ENCODE data around the gene HERC3.

HERC3 gene

GRCh38 chr4:88591787-88592599 is at the start of gene HERC3:
Gene HERC3 (plus strand): TSS chr4:88592480. CDS start chr4:88605824, 13,344 bp downstream.
- peak; percentile 91 for DNase-seq

GRCh38 chr4:88549815-88550214 is 42.5 kb upstream of the HERC3 start:
- no peak for DNase-seq

DNA sequence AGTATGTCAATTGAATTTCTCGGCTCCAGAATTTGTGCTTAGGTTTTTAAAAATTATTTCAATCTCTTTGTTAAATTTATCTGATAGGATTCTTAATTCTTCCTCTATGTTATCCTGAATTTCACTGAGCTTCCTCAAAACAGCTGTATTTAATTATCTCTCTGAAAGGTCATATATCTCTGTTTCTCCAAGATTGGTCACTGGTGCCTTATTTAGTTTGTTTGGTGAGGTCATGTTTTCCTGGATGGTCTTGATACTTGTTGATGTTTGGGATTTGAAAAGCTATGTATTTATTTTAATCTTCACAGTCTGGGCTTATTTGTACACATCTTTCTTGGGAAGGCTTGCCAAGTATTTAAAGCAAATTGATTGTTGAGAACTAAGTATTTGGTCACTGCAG is 24.7 kb upstream of the HERC3 start:
- DNase-seq = no peak

DNA sequence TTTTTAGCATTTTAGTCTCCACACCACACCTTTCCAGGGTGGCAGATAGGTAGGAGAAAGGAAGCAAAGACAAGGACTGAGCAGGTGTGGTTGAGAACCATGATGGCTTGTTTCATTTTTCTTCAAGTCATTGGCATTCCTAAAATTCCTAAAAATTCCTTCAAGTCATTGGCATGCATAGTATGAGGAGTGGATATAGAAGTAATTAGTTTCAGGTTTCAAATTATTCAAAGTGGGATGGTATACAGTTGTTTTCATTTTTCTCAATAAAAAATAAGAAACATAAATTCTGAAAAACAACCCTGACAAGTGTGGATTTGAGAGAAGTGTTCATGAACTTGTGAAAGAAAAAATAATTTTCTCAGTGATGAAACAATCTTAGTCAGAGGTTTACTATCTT is 22.3 kb upstream of the HERC3 start:
- DNase-seq = no peak

GRCh38 chr4:88573276-88573980 is 18.9 kb upstream of the HERC3 start:
- DNase-seq = no peak

GRCh38 chr4:88573995-88574394 is 18.3 kb upstream of the HERC3 start:
- DNase-seq = no peak

DNA sequence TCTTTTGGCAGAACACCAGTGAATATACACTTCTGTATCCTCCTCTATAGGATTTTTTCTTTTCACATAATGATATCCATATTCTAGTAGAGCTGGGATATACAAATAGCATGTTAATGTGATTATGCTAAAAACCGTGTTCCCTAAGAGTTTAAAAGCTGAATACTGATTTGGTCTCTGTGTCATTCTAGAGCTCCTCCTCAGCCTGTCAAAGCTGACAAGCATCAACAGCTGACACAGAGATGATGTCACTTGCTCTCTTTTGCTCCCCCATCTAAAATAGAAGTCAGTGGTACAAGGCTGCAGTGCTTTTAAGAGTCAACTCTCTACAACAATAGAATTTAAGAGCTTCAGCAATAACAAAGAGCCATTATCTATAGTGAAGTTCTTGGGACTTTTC is 17.1 kb upstream of the HERC3 start:
- no peak for DNase-seq

- DNase-seq = no peak
Measured at GRCh38 chr4:88582493-88582892, 9.8 kb upstream of the HERC3 start.

DNA sequence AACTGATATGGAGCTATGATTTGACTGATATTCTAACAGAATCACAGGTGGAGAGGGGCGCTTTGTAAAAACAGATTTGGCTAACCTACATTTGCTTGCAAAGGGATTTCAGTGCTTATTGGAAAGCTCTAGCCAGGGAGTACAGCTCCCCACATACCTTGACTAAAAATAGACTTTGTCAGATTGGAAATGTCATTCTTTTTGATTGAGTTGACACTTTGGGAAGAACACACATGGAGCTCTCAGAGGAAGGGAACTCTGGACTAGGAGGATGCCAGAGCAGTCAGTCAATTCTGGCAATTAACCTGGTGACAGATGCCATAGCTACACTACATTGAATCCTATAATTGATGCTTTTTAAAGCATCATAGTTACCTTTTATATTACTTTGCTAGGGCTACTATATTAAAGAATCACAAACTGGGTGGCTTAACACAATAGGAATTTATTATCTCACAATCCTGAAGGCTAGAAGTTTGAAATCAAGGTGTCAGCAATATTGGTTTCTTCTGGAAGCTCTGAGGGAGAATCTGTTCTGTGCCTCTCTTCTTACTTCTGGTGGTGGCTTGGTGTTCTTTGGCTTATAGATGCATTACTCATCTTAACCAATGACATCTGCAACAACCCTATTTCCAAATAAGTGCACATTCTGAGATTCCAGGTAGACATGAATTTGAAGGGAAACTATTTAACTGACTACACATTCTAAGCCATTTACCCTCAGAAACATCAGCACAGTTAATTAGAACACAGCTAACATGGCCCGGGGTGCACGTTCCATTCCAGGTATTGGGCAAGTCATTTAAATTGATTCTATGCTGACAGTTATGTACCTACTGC is 8.4 kb upstream of the HERC3 start:
- DNase-seq = no peak

GRCh38 chr4:88584471-88584900 is 7.8 kb upstream of the HERC3 start:
- no peak for DNase-seq

DNA sequence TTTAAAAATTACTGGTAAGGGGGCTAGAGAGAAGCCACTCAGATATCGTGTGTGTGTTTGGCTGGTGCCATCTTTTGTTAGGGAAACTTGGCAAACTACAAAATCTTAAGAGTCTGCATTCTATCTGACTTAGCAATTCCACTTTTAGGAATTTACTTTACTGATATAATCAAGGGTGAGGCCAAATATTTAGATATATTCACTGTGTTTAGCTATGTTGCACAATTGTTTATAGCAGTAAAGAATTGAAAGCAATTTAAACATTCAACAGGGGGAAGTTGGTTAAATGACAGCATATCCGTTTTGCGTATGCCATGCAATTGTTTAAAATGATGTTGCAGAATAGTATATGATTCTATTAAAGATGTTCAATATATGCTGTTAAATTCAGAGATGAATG is 6.4 kb upstream of the HERC3 start:
- DNase-seq = no peak

DNA sequence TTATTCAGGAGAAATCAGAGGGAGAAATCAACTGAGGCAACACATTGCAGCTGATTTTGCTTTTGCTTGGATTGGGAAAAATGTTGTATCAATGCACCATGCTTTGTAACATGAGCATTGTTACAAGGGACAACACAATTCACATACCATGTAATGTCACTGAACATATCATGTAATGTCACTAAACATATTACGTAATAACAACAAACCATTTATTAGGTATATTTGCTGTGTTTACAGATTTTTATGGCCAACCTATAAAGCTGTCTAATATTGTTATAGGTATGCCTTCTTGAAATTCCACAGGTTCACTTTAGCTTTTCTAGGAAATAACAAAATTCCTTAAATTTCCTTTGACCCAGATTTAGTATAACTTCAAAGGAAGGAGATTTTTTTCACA is 5.0 kb upstream of the HERC3 start:
- no peak for DNase-seq

GRCh38 chr4:88592600-88593448 is 544 bp downstream of the HERC3 start:
- DNase-seq = peak; percentile 90

- DNase-seq = no peak
Measured at GRCh38 chr4:88597970-88598660, 5.8 kb downstream of the HERC3 start.

GRCh38 chr4:88599298-88599697 is 7.0 kb downstream of the HERC3 start:
- DNase-seq = no peak

DNA sequence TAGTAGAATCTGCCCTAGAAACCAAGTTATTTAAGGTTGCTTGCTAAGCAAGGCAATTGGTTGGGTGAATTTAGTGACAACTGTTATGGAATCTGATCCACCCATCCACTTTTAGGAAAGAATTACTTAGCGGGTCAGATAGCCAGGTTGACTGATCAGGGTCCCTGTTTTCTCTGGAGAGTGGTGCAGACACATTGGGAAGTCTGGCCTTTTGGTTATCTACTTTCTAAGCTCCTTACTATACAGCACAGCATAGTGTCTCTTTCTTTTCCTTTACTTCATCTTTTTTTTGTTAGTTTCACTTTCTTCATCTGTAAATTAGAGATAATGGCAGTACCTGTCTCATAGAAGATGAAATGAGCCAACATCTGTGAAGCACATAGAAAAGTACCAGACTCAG is 7.4 kb downstream of the HERC3 start:
- DNase-seq = no peak

GRCh38 chr4:88600176-88600838 is 8.0 kb downstream of the HERC3 start:
- DNase-seq = no peak

DNA sequence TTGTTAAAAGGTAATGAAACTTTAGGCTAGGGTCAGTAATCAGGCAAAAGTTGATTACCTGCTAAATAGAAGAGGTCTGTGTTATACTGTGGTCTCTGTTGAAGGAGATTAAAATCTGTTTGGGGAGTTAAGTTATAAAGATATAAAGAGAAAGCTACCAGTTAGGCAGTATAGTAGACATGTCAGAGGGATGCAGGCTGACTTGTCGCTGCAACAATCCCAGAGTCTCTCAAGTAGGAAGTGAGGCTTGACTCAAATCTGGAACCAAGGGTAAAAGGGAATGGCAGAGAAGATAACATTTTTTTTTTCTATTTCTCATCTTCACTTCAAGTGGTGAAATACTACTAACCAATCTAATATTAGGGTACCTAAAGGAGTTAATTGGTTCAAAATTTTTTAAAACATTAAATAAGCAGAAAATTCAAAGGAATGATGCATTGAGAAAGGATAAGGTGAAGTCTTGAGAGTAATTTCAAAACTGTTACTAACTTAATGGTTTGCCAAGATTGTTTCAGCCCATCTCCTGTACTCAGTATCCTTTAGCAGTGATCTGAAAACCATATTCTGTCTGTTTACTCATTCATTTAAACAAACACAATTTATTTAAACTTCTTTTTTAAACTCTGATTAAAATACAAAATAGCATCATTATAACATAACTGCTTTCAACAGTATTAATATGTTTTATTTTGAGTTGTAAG is 12.8 kb downstream of the HERC3 start:
- DNase-seq = no peak

DNA sequence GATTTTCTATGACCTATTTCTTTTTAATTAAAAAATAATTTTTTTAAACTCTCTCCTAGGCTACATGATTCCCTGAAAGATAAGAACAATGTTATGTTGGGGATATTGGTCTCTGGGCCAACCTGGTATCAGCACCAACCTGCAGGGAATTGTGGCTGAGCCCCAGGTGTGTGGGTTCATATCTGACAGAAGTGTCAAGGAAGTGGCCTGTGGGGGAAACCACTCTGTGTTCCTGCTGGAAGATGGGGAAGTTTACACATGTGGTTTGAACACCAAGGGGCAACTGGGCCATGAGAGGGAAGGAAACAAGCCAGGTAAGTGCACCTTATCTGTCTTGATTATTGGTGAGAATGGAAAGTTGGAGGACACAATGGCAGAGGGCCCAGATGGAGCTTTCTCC is 13.5 kb downstream of the HERC3 start:
- no peak for DNase-seq

DNA sequence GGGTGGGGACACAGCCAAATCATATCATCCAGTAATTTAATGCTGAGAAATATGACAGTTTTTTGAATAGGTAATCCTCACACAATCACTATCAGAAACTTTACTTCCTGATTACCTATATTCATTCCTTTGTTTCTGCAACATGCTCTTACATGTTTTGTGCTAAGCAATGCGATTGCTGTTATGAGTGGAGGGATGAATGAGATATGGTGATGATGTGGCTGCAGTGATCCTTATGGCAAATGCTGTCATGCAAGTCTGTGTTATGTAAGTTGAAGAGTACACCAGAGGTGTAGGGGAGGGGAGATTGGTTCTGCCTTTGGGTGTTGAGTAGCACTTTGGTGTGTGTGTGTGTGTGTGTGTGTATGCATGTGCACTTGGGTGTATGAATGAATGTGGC is 14.6 kb downstream of the HERC3 start:
- DNase-seq = no peak

GRCh38 chr4:88609387-88609786 is 17.1 kb downstream of the HERC3 start:
- no peak for DNase-seq
